Mesenchymal stem cell (in vitro differentiated cells and primary cell): ENCODE data around the gene AGTR1. TPM values are rescaled to one million over a fixed set of nuclear protein-coding genes. Genes with fewer than 3 reads are reported as not detected.

Experiments used
- DNase-seq: peaks from one replicate; pipeline ENCODE4 v3.0.0-alpha.2; 2013
- H2AFZ ChIP-seq: one replicate; pipeline ENCODE4 v1.6.1; 2013; ENCODE audit warnings: low read depth, mild to moderate bottlenecking, control low read depth, inconsistent platforms, low read length, moderate library complexity
- H2AK5ac ChIP-seq: 2 replicates; pipeline ENCODE4 v1.6.1; 2013; ENCODE audit warnings: low read length, moderate library complexity, mild to moderate bottlenecking, inconsistent platforms; ENCODE audit not compliant: severe bottlenecking
- H2BK120ac ChIP-seq: one replicate; pipeline ENCODE4 v1.6.1; 2013; ENCODE audit warnings: low read depth, mild to moderate bottlenecking, inconsistent platforms, low read length, moderate library complexity
- H2BK12ac ChIP-seq, 2 experiments: one replicate each; pipeline ENCODE4 v1.6.1; 2013; ENCODE audit warnings: inconsistent platforms in 2 of 2, low read length in 2 of 2, mild to moderate bottlenecking in 2 of 2, moderate library complexity in 2 of 2, control low read depth in 1 of 2
- H2BK15ac ChIP-seq: one replicate; pipeline ENCODE4 v1.6.1; 2013; ENCODE audit warnings: mild to moderate bottlenecking, low read depth, inconsistent platforms; ENCODE audit not compliant: poor library complexity, severe bottlenecking
- H2BK5ac ChIP-seq: 2 replicates; pipeline ENCODE4 v1.6.1; 2013; ENCODE audit warnings: low read depth, mild to moderate bottlenecking, low read length, control low read depth, inconsistent platforms; ENCODE audit not compliant: poor library complexity, severe bottlenecking
- H3K14ac ChIP-seq, 2 experiments: one replicate each; pipeline ENCODE4 v1.6.1; 2013; ENCODE audit warnings: inconsistent platforms in 2 of 2, low read length in 2 of 2, control low read depth in 1 of 2, mild to moderate bottlenecking in 1 of 2, moderate library complexity in 1 of 2
- H3K18ac ChIP-seq, 2 experiments: one replicate each; pipeline ENCODE4 v1.6.1; 2013; ENCODE audit warnings: inconsistent platforms in 2 of 2, low read length in 2 of 2, control low read depth in 1 of 2, low read depth in 1 of 2, mild to moderate bottlenecking in 1 of 2
- H3K23ac ChIP-seq, 2 experiments: one replicate each; pipeline ENCODE4 v1.6.1; 2013; ENCODE audit warnings: inconsistent platforms in 2 of 2, low read length in 2 of 2, mild to moderate bottlenecking in 2 of 2, moderate library complexity in 2 of 2, control low read depth in 1 of 2
- H3K27ac ChIP-seq: 2 replicates; pipeline ENCODE4 v1.5.1; 2013; ENCODE audit warnings: mild to moderate bottlenecking, moderate library complexity, low read length, control low read depth, inconsistent platforms; ENCODE audit not compliant: poor library complexity, severe bottlenecking
- H3K27me3 ChIP-seq, 2 experiments: 2 replicates each; pipeline versions ENCODE4 v1.6.1 to v1.7.0; 2013; ENCODE audit warnings: low read length in 2 of 2, mild to moderate bottlenecking in 2 of 2, moderate library complexity in 2 of 2, control low read depth in 1 of 2, inconsistent platforms in 1 of 2; ENCODE audit not compliant: control insufficient read depth in 1 of 2, insufficient read depth in 1 of 2
- H3K36me3 ChIP-seq, 2 experiments: 2 replicates each; pipeline versions ENCODE4 v1.6.1 to v1.7.0; 2013; ENCODE audit warnings: low read length in 2 of 2, control low read depth in 1 of 2, inconsistent platforms in 1 of 2, low read depth in 1 of 2, mild to moderate bottlenecking in 1 of 2; ENCODE audit not compliant: insufficient read depth in 2 of 2, control insufficient read depth in 1 of 2
- H3K4ac ChIP-seq, 2 experiments: one replicate each; pipeline ENCODE4 v1.6.1; 2013; ENCODE audit warnings: inconsistent platforms in 2 of 2, low read length in 2 of 2, mild to moderate bottlenecking in 2 of 2, moderate library complexity in 2 of 2, control low read depth in 1 of 2, low read depth in 1 of 2
- H3K4me1 ChIP-seq: 2 replicates; pipeline ENCODE4 v1.6.1; 2013; ENCODE audit warnings: low read depth, low read length, control low read depth; ENCODE audit not compliant: control insufficient read depth, insufficient read depth
- H3K4me2 ChIP-seq: 2 replicates; pipeline ENCODE4 v1.6.1; 2013; ENCODE audit warnings: low read length, mild to moderate bottlenecking, inconsistent platforms; ENCODE audit not compliant: poor library complexity, severe bottlenecking
- H3K4me3 ChIP-seq, 2 experiments: 2 replicates each; pipeline versions ENCODE4 v1.5.1 to v1.7.0; 2013; ENCODE audit warnings: low read length in 2 of 2, mild to moderate bottlenecking in 2 of 2, control low read depth in 1 of 2, low read depth in 1 of 2; ENCODE audit not compliant: insufficient read depth in 1 of 2
- H3K79me1 ChIP-seq: replicated peaks from 2 replicates; pipeline ENCODE4 v1.6.1; 2013; ENCODE audit warnings: mild to moderate bottlenecking, control low read depth, low read length, inconsistent platforms; ENCODE audit not compliant: poor library complexity, severe bottlenecking
- H3K9ac ChIP-seq: 2 replicates; pipeline ENCODE4 v1.7.0; 2013; ENCODE audit warnings: mild to moderate bottlenecking, low read length, moderate library complexity
- H3K9me3 ChIP-seq: 2 replicates; pipeline ENCODE4 v1.7.0; 2013; ENCODE audit warnings: mild to moderate bottlenecking, low read length; ENCODE audit not compliant: control insufficient read depth
- H4K8ac ChIP-seq: one replicate; pipeline ENCODE4 v1.6.1; 2013; ENCODE audit warnings: inconsistent platforms, mild to moderate bottlenecking, low read length, moderate library complexity
- H4K91ac ChIP-seq: one replicate; pipeline ENCODE4 v1.6.1; 2013; ENCODE audit warnings: mild to moderate bottlenecking, low read length, inconsistent platforms
- WGBS: methylation state at CpG from one replicate; pipeline ENCODE4 v1.1.7; 2013; ENCODE audit warnings: mixed read lengths; 5-methylcytosine and 5-hydroxymethylcytosine counted together
- small RNA-seq: library from polyadenylated mRNA; stranded (forward); fragments of <200 nt; extraction: miRNeasy Mini kit (QIAGEN cat#:217004); gene quantifications from one replicate; pipeline ENCODE3, GENCODE V24; 2013; ENCODE audit warnings: low read depth

The AGTR1 gene

DNA sequence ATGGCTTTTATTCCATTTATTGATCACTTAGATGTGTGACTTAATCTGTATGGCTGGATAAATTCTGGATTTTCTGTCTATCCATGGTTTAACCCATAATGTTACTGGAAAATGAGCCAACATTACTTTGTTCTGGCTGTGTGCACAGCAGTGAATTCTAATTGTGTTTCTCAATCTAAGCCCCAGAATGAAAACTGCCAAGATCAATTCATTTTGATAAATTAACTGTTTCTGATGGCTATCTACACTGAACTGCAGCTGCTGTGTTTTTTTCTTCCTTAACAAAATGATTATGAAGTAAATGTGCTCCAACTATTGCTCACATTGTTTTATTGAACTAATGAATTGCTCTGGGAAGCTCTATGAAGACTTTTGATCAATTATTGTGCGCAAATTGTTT, 94.2 kb downstream of the AGTR1 start:
- Histone ChIP-seq H3K4ac (no peak overlapping the region), H2BK5ac (no peak overlapping the region), H3K9me3 (no peaks in the 10 kb centered on the region), H3K4me1 (peaks cover 2% of the 10 kb centered on the region), H3K79me1 (no peaks in the 10 kb centered on the region), H2BK15ac (no peak overlapping the region), H4K91ac (no peak overlapping the region), H3K9ac (peak overlapping the region; percentile 83), H3K27me3 (no peaks in the 10 kb centered on the region), H3K4me2 (no peak overlapping the region), H3K23ac (no peak overlapping the region), H4K8ac (no peak overlapping the region), H3K4me3 (peak overlapping the region in 1 of 2 experiments; percentile 36), H3K18ac (no peak overlapping the region), H2AFZ (no peak overlapping the region), H3K14ac (no peak overlapping the region), H3K36me3 (no peaks in the 10 kb centered on the region), H2BK120ac (no peak overlapping the region), H2BK12ac (no peak overlapping the region), H2AK5ac (no peak overlapping the region), H3K27ac (no peak overlapping the region)
- no peak for DNase-seq
- WGBS, result 86% methylated on average over 1 of the region's 1 CpG

DNA sequence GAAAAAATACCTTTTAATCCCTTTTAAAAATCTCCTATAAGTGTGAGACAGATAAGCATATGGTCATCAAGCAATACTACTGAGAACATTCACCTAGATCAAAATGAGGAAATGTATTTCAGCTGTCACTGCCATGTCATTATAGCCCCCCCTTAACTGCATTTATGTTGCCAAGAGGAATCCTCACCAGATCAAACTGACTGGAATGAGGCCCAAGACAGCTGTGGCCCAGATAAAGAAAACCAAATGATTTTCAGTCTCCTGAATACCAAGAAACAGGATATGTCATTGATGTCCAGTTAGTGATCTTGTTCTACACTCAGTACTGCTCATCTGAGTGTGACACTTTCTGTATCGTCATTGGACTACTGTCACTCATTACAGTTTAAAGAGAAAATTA, 94.8 kb downstream of the AGTR1 start:
- Histone ChIP-seq H4K8ac (no peak overlapping the region), H2BK12ac (no peak overlapping the region), H3K4ac (no peak overlapping the region), H2BK120ac (no peak overlapping the region), H4K91ac (no peak overlapping the region), H2AK5ac (no peak overlapping the region), H3K36me3 (no peaks in the 10 kb centered on the region), H3K4me3 (no peak overlapping the region), H2AFZ (no peak overlapping the region), H3K23ac (no peak overlapping the region), H3K79me1 (no peaks in the 10 kb centered on the region), H2BK5ac (no peak overlapping the region), H3K4me1 (peaks cover 2% of the 10 kb centered on the region), H3K14ac (no peak overlapping the region), H2BK15ac (no peak overlapping the region), H3K27me3 (no peaks in the 10 kb centered on the region), H3K18ac (no peak overlapping the region), H3K9me3 (no peaks in the 10 kb centered on the region), H3K4me2 (no peak overlapping the region), H3K27ac (no peak overlapping the region), H3K9ac (peak overlapping the region; percentile 83)
- DNase-seq, result no peak
- 93% methylated on average over 1 of the region's 1 CpG for WGBS

Small RNA genes within 50 kb of the gene (small RNA-seq; reads per million reads assigned to genes)
- not detected for gene RPL38P1
